Effector memory CD8-positive, alpha-beta T cell (primary cell): ENCODE results near the gene ARMS2.
A peak's percentile ranks its signal among the peaks of the same experiment; 100 is the strongest.

ENCODE experiments used
- ATAC-seq: fragments of 150-1000 bp; cut with Tn5 transposase; replicated peaks from 2 replicates; pipeline ENCODE4 v1.10.0; 2021; ENCODE audit warnings: mild to moderate bottlenecking, moderate library complexity
- DNase-seq, 3 experiments: peaks; one replicate each; pipeline ENCODE4 v3.0.0; 2021
- H3K27ac Mint-ChIP-seq, 2 donors: one replicate each; pipeline ENCODE4 v1.8.0; 2022; ENCODE audit warnings: mild to moderate bottlenecking in 2 of 2, mixed read lengths in 2 of 2, moderate library complexity in 2 of 2
- H3K27me3 Mint-ChIP-seq, 2 donors: one replicate each; pipeline ENCODE4 v1.8.0; 2022; ENCODE audit warnings: mixed read lengths in 2 of 2
- H3K36me3 Mint-ChIP-seq: one replicate; pipeline ENCODE4 v1.8.0; 2022; ENCODE audit warnings: mild to moderate bottlenecking, moderate library complexity, mixed read lengths; ENCODE audit not compliant: insufficient read depth
- H3K4me1 Mint-ChIP-seq, 2 donors: one replicate each; pipeline ENCODE4 v1.8.0; 2022; ENCODE audit warnings: low read depth in 2 of 2, mixed read lengths in 2 of 2
- H3K4me3 Mint-ChIP-seq, 2 donors: one replicate each; pipeline ENCODE4 v1.8.0; 2022; ENCODE audit warnings: mild to moderate bottlenecking in 2 of 2, mixed read lengths in 2 of 2, moderate library complexity in 2 of 2
- H3K9me3 Mint-ChIP-seq, 2 donors: one replicate each; pipeline ENCODE4 v1.8.0; 2022; ENCODE audit warnings: mixed read lengths in 2 of 2

Gene ARMS2

DNA sequence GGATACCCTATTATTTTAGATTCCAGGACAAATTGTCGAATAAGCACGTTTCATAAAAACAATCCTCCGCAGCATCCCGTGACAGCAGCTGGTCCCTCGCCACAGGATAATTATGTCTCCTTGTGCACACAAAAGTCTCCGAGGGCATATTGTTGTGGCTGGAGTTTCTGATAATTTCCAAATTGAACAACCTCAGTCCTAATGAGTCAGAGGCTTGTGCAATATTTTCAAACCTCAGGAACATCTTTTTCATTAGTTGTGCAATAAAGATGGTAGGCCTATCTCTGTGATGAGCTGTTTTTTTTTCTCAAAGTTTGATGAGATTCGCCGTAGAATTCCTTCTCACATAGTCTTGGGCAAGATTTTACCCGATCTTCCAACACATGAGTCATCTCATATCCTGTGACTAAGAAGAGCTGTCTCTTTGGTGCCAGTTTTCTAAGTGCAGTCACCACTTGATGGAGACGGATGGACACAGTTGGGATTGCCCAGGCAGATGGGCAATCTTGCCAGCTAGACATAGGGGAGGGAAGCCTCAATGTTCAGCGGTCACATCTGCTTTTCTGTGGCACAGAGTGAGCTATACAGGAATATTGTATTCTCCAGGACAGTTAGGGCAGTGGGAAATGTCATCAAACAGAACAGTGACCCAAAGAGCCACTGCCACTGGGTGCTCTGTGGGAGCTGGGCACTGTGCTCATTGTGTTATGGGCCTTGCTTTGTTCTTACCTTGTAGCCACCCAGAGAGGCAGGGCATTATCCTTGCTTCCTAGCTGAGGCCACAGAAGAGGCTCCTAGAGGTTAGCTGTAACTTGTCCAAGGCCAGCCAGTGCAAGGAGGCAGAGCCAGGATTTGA lies 14.7 kb downstream of the ARMS2 start:
- Mint-ChIP-seq H3K4me3 (no peak overlapping the region), H3K27me3 (peaks cover 25 to 35% of the 10 kb centered on the region in 2 donors), H3K4me1 (peaks cover under 1 to 2% of the 10 kb centered on the region in 2 donors), H3K27ac (no peak overlapping the region), H3K36me3 (no peaks in the 10 kb centered on the region), H3K9me3 (no peaks in the 10 kb centered on the region)
- no peak for DNase-seq
- no peak for ATAC-seq

DNA sequence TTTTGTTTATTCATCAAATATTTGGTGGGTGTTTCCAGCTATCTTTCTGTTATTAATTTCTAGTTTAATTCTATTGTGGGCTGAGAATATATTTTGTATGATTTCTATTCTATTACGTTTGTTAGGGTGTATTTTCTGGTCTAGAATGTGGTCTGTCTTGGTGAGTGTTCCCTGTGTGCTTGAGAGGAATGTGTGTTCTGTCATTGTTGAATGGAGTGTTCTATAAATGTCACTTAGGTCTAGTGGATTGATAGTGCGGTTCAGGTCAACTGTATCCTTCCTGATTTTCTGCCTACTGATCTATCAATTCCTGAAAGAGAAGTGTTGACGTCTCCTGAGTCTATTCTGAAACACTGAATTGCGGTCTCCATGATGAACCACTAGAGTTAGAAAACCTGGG lies 15.4 kb downstream of the ARMS2 start:
- peaks cover 32 to 39% of the 10 kb centered on the region in 2 donors for H3K27me3 Mint-ChIP-seq
- no peaks in the 10 kb centered on the region for H3K9me3 Mint-ChIP-seq
- no peak for ATAC-seq
- H3K4me1 Mint-ChIP-seq: peaks cover 3 to 5% of the 10 kb centered on the region in 2 donors
- H3K27ac Mint-ChIP-seq: no peak overlapping the region
- no peak for DNase-seq
- H3K4me3 Mint-ChIP-seq: no peak overlapping the region
- H3K36me3 Mint-ChIP-seq: no peaks in the 10 kb centered on the region

DNA sequence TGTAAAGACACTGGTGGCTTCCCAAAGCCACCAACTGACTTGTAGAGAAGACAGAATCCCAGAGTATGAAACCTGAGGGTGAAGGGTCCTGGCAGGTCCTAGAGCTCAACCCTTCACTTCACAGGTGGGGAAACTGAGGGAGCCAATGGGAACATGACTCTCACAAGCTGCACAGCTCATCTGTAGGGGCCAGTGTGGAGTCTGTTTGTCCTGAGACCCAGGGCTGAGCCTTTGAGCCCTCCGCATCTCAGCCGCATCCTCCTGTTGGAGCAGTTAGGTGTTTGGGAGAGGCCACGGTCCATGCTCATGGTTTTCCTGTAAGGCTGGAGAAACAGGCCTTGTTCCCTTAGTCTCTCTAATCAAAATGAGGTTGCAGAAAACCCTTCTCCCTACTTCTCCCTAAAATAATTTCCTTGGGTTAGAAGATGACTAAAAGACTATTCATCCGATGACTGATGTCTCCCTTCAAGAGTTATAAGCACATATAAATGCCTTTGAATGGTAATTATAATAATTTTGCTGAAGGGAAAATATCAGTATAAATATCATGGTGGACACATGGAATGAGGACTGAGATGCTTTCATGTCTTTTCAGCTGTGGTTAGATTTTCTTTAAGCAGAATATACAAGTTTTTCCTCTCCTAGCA lies 17.2 kb downstream of the ARMS2 start:
- peaks cover 3 to 5% of the 10 kb centered on the region in 2 donors for H3K4me1 Mint-ChIP-seq
- peaks cover 39 to 40% of the 10 kb centered on the region in 2 donors for H3K27me3 Mint-ChIP-seq
- H3K27ac Mint-ChIP-seq: no peak overlapping the region
- no peak for ATAC-seq
- H3K36me3 Mint-ChIP-seq: no peaks in the 10 kb centered on the region
- H3K9me3 Mint-ChIP-seq: no peaks in the 10 kb centered on the region
- no peak for DNase-seq
- H3K4me3 Mint-ChIP-seq: no peak overlapping the region

DNA sequence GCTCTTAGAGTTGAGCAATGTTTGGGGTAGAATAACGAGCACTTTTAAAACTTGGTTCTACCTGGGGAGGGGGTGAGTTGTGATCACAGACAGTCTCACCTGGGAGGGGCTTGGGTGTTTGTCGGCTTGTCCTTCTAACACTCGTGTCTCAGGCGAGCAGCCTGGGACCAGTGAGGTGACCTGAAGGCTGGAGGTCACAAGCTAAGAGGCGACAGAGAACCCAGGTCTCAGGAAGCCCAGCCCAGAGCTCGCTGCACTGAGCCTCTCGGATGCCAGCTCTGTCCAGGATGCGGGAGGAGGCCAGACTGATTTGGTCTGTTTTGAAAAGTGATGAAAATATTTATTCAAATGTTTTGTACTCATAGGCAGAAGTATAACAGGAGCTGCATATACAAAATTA lies 18.7 kb downstream of the ARMS2 start:
- Mint-ChIP-seq H3K36me3 (no peaks in the 10 kb centered on the region), H3K4me1 (peaks cover 3 to 5% of the 10 kb centered on the region in 2 donors), H3K4me3 (no peak overlapping the region), H3K27me3 (peaks cover 34 to 35% of the 10 kb centered on the region in 2 donors), H3K27ac (no peak overlapping the region), H3K9me3 (no peaks in the 10 kb centered on the region)
- ATAC-seq (no peak), DNase-seq (no peak)

DNA sequence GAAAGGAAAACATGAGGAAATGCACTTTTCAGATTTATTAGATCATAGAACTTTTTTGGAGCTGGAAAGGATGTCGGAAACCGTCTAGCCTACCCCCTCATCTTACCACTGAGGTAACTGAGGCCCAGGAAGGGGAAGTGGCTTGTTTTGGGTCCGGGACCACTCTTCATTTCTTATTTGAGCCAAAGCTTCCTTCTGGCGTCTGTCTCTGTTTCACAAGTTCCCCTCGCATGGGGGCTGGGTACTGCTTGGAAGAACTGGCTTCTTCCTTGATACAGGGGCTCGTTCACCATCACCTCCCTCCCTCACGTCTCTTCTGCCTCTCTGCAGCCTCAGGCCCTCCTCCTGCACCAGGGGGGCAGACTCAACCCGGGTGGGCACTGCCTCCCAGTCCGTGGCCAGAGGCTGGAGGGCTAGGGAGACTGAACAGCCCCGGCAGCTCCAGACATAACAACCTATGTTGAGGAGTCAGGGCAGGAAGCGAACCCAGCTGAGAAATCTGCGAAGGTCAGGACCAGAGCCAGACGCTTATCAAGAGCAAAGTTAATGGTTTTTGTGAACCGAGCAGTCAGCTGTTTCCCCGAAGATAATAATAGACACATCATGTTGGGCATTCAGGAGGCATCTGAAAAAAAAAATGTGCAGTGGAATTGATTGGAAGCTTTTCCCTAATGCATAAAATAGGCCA lies 19.8 kb downstream of the ARMS2 start:
- no peaks in the 10 kb centered on the region for H3K36me3 Mint-ChIP-seq
- peak overlapping the region in 1 of 2 donors; percentile 81 for H3K27ac Mint-ChIP-seq
- H3K4me3 Mint-ChIP-seq: no peak overlapping the region
- H3K4me1 Mint-ChIP-seq: peaks cover 3 to 5% of the 10 kb centered on the region in 2 donors
- H3K27me3 Mint-ChIP-seq: peaks cover 40 to 41% of the 10 kb centered on the region in 2 donors
- no peaks in the 10 kb centered on the region for H3K9me3 Mint-ChIP-seq
- ATAC-seq: no peak
- DNase-seq: no peak

DNA sequence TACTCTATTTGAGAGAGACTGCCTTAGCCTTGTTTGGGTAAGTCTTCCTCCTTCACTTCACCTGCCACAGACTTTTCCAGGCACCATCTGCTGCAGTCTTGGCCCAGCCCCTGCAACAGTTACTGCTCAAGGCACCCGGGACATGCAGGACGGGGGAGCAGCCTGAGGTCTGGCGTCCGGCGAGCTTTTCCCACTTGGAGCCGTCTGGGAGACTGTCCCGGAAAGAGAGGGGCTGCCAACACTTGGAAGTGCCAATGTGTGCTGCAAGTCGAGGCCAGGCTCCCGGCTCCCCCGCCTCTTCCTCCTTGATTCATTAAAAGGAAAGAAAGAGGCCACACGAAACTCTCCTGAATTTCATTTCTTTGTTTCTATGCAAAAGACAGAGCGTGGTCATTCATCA lies 20.6 kb downstream of the ARMS2 start:
- Mint-ChIP-seq H3K27ac (no peak overlapping the region), H3K9me3 (no peaks in the 10 kb centered on the region), H3K4me1 (peaks cover 3 to 5% of the 10 kb centered on the region in 2 donors), H3K27me3 (peaks cover 43 to 49% of the 10 kb centered on the region in 2 donors), H3K4me3 (no peak overlapping the region), H3K36me3 (no peaks in the 10 kb centered on the region)
- ATAC-seq (no peak), DNase-seq (no peak)

DNA sequence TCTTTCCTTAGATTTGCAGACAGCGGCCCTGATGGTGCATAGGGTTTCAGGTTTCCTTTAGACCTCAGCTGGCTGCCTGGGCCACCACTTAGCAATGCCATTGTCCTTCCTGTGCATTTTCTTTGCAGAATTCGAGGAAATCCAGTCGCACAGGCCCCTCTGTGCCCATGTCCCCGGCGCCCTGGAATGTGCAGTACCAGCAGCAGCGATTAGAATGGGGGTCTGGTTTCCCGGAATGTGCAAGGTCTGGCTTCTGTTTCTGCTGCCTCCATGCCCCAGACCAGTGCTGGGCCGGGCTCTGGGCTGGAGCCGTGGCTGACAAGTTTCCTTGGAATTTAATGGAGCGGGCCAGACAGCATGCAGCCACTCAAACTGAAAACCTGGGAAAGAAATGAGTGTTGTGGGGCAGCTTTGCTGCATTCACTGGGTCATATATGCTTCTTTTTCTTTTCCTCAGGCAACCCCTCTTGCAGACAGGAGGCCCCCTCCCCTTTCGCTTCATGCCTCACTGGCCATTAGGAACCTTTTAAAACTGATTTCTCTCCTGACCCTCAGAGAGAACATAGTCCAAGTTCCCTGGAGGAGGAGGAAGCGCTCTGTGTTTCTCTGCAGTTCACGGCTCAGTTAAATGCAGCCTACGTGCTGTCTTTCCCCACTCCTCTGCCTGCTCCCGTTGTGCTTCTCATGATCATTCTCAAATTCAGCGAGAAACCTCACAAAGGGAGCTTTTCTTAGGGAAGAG lies 21.3 kb downstream of the ARMS2 start:
- no peak overlapping the region for H3K27ac Mint-ChIP-seq
- H3K9me3 Mint-ChIP-seq: no peaks in the 10 kb centered on the region
- no peak for DNase-seq
- no peak overlapping the region for H3K4me3 Mint-ChIP-seq
- H3K4me1 Mint-ChIP-seq: peaks cover 3 to 5% of the 10 kb centered on the region in 2 donors
- ATAC-seq: no peak
- peaks cover 4% of the 10 kb centered on the region for H3K36me3 Mint-ChIP-seq
- peaks cover 42 to 49% of the 10 kb centered on the region in 2 donors for H3K27me3 Mint-ChIP-seq

DNA sequence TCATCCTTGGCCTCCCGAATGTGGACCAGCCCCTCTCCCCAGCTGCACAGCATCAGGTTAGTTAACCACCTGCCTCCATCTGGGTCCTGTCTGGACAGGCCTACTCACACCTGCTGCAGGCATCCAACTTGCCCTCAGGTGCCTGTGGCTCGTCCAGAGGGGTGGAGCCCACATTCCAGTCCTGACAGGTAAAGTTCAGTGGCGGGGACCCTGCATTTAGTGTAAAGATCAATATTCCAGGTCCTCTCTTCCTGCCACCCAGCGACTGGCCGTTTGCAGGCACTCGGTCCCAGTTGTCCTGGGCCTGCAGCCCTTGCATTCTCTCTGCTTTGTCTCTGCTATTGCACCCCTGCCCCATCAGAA lies 21.9 kb downstream of the ARMS2 start:
- no peak for DNase-seq
- peaks cover 4% of the 10 kb centered on the region for H3K36me3 Mint-ChIP-seq
- no peaks in the 10 kb centered on the region for H3K9me3 Mint-ChIP-seq
- ATAC-seq: no peak
- no peak overlapping the region for H3K27ac Mint-ChIP-seq
- no peak overlapping the region for H3K4me3 Mint-ChIP-seq
- peaks cover 37 to 47% of the 10 kb centered on the region in 2 donors for H3K27me3 Mint-ChIP-seq
- peaks cover 3 to 5% of the 10 kb centered on the region in 2 donors for H3K4me1 Mint-ChIP-seq

DNA sequence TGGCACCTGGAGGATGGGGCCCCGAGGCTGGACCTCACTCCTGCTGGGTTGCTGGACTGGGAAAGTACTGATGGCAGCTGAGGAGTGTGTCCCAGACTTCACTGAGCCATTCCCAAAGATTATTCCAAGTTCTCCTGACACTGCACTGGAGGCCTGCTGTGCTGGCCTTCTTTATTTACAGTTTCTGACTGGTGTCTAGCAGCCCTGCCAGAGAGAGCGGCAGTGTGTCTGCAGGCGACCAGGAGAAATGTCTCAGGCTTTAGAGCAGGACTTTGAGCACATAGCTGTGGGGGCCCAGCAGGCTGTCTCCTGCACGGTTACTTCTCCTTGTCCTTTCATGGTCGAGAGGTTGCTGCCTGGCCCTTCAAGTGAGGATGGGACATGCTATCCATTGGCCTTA lies 23.0 kb downstream of the ARMS2 start:
- ATAC-seq (no peak), DNase-seq (no peak)
- H3K27me3 Mint-ChIP-seq: peaks cover 40 to 47% of the 10 kb centered on the region in 2 donors
- no peak overlapping the region for H3K4me3 Mint-ChIP-seq
- peaks cover 3 to 5% of the 10 kb centered on the region in 2 donors for H3K4me1 Mint-ChIP-seq
- H3K9me3 Mint-ChIP-seq: peaks cover 3 to 6% of the 10 kb centered on the region in 2 donors
- H3K36me3 Mint-ChIP-seq: peaks cover 4% of the 10 kb centered on the region
- H3K27ac Mint-ChIP-seq: no peak overlapping the region

DNA sequence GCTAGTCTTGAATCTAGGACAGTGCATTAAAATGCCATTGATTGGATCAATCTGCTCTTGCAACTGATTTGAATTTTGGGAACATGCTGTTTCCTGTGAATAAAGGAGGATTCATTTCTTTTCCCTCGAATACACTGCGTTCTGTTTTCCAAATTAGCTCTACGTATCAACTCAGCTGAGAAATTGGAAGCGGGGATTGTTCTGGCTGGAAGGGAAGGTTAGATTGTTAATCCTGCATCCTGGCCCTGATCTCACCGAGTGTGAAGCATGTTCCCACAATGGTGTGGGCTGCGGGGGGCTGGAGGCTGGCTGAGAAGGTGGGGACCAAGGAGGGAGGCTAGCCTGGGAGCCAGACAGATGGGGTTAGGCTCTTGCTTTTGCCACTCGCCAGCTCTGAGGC lies 24.5 kb downstream of the ARMS2 start:
- H3K27ac Mint-ChIP-seq: no peak overlapping the region
- DNase-seq (no peak), ATAC-seq (no peak)
- peaks cover 4% of the 10 kb centered on the region for H3K36me3 Mint-ChIP-seq
- H3K4me1 Mint-ChIP-seq: peaks cover 3 to 5% of the 10 kb centered on the region in 2 donors
- H3K9me3 Mint-ChIP-seq: peaks cover 3 to 6% of the 10 kb centered on the region in 2 donors
- peaks cover 39 to 47% of the 10 kb centered on the region in 2 donors for H3K27me3 Mint-ChIP-seq
- no peak overlapping the region for H3K4me3 Mint-ChIP-seq

DNA sequence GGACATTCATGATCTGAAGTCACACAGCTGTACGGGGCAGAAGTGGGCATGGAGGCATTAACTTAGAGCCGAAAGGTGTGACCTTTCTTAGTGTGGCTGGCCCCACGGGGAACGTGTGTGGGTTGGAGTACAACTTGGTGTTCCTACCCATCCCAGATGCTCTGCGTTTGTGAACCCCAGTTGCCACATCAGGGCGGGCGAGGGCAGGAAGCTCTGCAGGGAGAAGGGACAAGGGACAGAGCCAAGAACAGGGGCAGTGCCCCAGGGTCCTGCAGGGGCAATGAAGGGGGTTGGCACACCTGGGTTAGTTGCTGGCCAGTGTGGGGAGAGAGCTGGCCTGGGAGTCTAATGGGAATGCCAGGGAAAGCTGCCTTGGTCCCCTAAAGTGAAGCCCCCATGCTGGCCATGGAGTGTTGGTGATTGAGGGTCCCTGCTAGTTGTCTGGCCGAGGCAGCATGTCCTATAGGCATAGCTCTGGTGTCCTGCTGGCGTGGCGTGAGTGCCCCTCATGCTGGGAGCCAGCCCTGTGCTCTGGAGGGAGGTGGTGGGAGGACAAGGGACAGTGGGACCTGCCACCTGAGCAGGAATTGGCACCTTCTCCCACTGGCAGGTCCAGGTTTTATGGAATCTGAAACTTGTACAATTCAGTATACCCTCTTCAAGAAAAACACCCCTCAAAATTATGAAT lies 25.8 kb downstream of the ARMS2 start:
- DNase-seq (no peak), ATAC-seq (no peak)
- Mint-ChIP-seq H3K27me3 (peaks cover 29 to 36% of the 10 kb centered on the region in 2 donors), H3K9me3 (peaks cover 3 to 6% of the 10 kb centered on the region in 2 donors), H3K27ac (no peak overlapping the region), H3K36me3 (peaks cover 4% of the 10 kb centered on the region), H3K4me1 (no peaks in the 10 kb centered on the region), H3K4me3 (no peak overlapping the region)

DNA sequence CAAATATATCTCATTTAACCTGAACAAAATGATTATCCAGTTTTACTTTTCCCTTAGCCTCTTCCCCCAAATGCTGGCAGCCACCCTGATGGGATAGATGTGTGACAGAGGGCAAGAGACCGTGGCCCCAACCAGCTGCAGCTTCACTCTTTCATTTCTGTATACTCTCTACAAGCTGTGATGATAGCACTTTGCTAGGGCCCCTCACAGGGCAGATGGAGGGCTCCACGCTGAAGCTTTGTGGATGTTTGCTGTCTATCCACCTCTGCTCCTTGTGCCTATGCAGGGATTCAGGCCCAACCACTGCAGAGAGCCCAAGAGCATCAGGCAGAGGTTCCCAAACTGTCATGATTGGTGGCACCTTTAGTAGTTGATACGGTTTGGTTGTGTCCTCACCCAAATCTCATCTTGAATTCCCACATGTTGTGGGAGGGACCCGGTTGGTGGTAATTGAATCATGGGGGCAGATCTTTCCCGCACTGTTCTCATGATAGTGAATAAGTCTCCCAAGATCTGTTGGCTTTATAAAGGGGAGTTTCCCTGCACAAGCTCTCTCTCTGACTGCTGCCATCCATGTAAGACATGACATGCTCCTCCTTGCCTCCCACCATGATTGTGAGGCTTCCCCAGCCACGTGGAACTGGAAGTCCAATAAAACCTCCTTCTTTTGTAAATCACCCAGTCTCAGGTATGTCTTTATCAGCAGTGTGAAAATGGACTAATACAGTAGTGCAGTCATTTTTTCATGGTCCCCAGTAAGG lies 27.0 kb downstream of the ARMS2 start:
- Mint-ChIP-seq H3K9me3 (peaks cover 3 to 6% of the 10 kb centered on the region in 2 donors), H3K27ac (no peak overlapping the region), H3K36me3 (peaks cover 4% of the 10 kb centered on the region), H3K27me3 (peaks cover 29 to 33% of the 10 kb centered on the region in 2 donors), H3K4me1 (no peaks in the 10 kb centered on the region), H3K4me3 (no peak overlapping the region)
- no peak for ATAC-seq
- DNase-seq: no peak
